HL-60 (cell line): ENCODE data around the gene LGALS12.
"Not testable (repeated sequence)": the region's sequence is repeated elsewhere in the genome, so short reads cannot be mapped to it uniquely, and the experiment has no call there.

Source experiments
- GABPA ChIP-seq: IDR thresholded peaks from 2 replicates; pipeline ENCODE4 v1.6.1; 2012; ENCODE audit warnings: low read depth
- POLR2AphosphoS5 ChIP-seq: IDR thresholded peaks from 2 replicates; pipeline ENCODE4 v1.6.1; 2012; ENCODE audit warnings: low read depth
- SPI1 ChIP-seq: IDR thresholded peaks from 2 replicates; pipeline ENCODE4 v1.6.1; 2012; ENCODE audit warnings: low read depth, mild to moderate bottlenecking, borderline replicate concordance
- TF ChIP-seq, protein P1 (sequence below): IDR thresholded peaks from one replicate; pipeline ENCODE4 v1.5.1; 2011; ENCODE audit warnings: low read length, control low read depth, inconsistent platforms; ENCODE audit not compliant: insufficient read depth
- TF ChIP-seq, protein P2 (sequence below): IDR thresholded peaks from 2 replicates; pipeline ENCODE4 v1.6.1; 2012; ENCODE audit warnings: low read depth; ENCODE audit not compliant: insufficient replicate concordance

DNA sequence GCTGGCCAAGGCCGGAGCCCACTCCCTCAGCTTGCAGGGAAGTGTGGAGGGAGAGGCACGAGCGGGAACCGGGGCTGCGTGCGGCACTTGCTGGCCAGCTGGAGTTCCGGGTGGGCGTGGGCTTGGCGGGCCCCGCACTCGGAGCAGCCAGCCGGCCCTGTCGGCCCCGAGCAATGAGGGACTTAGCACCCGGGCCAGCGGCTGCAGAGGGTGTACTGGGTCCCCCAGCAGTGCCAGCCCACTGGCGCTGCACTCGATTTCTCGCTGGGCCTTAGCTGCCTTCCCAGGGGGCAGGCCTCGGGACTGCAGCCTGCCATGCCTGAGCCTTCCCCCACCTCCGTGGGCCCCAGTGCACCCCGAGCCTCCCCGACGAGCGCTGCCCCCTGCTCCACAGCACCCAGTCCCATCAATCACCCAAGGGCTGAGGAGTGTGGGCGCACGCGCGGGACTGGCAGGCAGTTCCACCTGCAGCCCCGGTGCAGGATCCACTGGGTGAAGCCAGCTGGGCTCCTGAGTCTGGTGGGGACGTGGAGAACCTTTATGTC, 44.3 kb downstream of the LGALS12 start:
- TF ChIP-seq, protein P1, sequence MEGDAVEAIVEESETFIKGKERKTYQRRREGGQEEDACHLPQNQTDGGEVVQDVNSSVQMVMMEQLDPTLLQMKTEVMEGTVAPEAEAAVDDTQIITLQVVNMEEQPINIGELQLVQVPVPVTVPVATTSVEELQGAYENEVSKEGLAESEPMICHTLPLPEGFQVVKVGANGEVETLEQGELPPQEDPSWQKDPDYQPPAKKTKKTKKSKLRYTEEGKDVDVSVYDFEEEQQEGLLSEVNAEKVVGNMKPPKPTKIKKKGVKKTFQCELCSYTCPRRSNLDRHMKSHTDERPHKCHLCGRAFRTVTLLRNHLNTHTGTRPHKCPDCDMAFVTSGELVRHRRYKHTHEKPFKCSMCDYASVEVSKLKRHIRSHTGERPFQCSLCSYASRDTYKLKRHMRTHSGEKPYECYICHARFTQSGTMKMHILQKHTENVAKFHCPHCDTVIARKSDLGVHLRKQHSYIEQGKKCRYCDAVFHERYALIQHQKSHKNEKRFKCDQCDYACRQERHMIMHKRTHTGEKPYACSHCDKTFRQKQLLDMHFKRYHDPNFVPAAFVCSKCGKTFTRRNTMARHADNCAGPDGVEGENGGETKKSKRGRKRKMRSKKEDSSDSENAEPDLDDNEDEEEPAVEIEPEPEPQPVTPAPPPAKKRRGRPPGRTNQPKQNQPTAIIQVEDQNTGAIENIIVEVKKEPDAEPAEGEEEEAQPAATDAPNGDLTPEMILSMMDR = not testable (repeated sequence)
- TF ChIP-seq, protein P2, sequence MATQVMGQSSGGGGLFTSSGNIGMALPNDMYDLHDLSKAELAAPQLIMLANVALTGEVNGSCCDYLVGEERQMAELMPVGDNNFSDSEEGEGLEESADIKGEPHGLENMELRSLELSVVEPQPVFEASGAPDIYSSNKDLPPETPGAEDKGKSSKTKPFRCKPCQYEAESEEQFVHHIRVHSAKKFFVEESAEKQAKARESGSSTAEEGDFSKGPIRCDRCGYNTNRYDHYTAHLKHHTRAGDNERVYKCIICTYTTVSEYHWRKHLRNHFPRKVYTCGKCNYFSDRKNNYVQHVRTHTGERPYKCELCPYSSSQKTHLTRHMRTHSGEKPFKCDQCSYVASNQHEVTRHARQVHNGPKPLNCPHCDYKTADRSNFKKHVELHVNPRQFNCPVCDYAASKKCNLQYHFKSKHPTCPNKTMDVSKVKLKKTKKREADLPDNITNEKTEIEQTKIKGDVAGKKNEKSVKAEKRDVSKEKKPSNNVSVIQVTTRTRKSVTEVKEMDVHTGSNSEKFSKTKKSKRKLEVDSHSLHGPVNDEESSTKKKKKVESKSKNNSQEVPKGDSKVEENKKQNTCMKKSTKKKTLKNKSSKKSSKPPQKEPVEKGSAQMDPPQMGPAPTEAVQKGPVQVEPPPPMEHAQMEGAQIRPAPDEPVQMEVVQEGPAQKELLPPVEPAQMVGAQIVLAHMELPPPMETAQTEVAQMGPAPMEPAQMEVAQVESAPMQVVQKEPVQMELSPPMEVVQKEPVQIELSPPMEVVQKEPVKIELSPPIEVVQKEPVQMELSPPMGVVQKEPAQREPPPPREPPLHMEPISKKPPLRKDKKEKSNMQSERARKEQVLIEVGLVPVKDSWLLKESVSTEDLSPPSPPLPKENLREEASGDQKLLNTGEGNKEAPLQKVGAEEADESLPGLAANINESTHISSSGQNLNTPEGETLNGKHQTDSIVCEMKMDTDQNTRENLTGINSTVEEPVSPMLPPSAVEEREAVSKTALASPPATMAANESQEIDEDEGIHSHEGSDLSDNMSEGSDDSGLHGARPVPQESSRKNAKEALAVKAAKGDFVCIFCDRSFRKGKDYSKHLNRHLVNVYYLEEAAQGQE = not testable (repeated sequence)
- TF ChIP-seq POLR2AphosphoS5, GABPA, SPI1: not testable (repeated sequence)
